ENCODE measurements around the gene GSKIP. TPM values are rescaled to one million over a fixed set of nuclear protein-coding genes. Genes with fewer than 3 reads are reported as not detected.

The GSKIP gene
- polyA plus RNA-seq, 1 of the 3 experiments (the other 2 are of a cell fraction), result 13.6 TPM

DNA sequence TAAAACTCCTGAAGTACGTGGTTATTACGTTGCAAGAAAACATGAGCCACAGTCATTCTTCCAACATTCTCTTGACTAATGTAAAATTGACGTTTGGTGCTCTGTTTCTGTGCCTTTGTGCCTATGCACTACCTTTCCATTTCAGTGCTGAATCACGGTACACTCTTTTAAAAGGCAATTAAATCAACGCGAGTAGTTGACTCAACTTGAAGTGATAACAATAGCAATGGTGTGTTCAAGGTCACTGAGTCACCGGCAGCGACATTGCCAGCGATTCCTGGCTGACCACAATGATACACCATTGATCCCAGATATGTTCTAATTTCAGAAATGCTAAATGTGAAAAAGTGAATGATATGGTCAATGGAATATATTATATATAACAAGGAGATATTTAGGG, 46.4 kb downstream of the GSKIP start:
- Histone ChIP-seq H3K4me2 (no peak overlapping the region), H4K20me1 (ENCODE audit: insufficient read depth) (no peaks in the 10 kb centered on the region), H2AFZ (ENCODE audit: low read depth) (no peak overlapping the region), H3K9me3 (no peaks in the 10 kb centered on the region), H3K79me2 (ENCODE audit: insufficient read depth) (no peaks in the 10 kb centered on the region), H3K9me2 (no peaks in the 10 kb centered on the region), H3F3A (replicated peaks; ENCODE audit: insufficient read depth) (no peaks in the 10 kb centered on the region), H3K9ac (no peak overlapping the region), H3K4me1 (ENCODE audit: control insufficient read depth in 1 of 2, insufficient read depth in 2 of 2, low read depth in 1 of 2, low read length in 1 of 2) (no peaks in the 10 kb centered on the region), H3K4me3 (ENCODE audit: low read depth in 2 of 2, low read length in 1 of 2) (no peak overlapping the region), H3K27me3 (ENCODE audit: insufficient read depth) (no peaks in the 10 kb centered on the region), H3K27ac (ENCODE audit: low read depth in 2 of 2, low read length in 1 of 2) (no peak overlapping the region), H3K36me3 (replicated peaks in 1 of 2; ENCODE audit: control insufficient read depth in 1 of 2, insufficient read depth in 2 of 2, low read length in 1 of 2) (no peaks in the 10 kb centered on the region)
- POLR2A ChIA-PET, result no interaction called here
- no peak for DNase-seq
- WGBS (ENCODE audit: low lambda C conversion rate), result 73% methylated on average over 9 of the region's 9 CpGs
- CTCF ChIA-PET, result interaction anchor here (1.0 to 2.1 kb wide), 4 partner anchors 17 to 309 kb away, joined by 3 to 7 read pairs (median 4); no protein-coding TSS in a partner anchor
- TF ChIP-seq YY1 (IDR thresholded peaks at IDR 0.05; ENCODE audit: low read depth), result no peak
- TF ChIP-seq, protein P1, sequence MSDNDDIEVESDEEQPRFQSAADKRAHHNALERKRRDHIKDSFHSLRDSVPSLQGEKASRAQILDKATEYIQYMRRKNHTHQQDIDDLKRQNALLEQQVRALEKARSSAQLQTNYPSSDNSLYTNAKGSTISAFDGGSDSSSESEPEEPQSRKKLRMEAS (IDR thresholded peaks at IDR 0.05; ENCODE audit: low read depth), result no peak
- TF ChIP-seq EP300 (IDR thresholded peaks at IDR 0.05; ENCODE audit: borderline replicate concordance in 1 of 2, low read depth in 1 of 2, low read length in 1 of 2), result no peak
- TF ChIP-seq JUND (IDR thresholded peaks at IDR 0.05), result no peak
- no peak for TF ChIP-seq SMC3 (IDR thresholded peaks at IDR 0.05; ENCODE audit: low read depth, low read length)
- TF ChIP-seq, protein P2, sequence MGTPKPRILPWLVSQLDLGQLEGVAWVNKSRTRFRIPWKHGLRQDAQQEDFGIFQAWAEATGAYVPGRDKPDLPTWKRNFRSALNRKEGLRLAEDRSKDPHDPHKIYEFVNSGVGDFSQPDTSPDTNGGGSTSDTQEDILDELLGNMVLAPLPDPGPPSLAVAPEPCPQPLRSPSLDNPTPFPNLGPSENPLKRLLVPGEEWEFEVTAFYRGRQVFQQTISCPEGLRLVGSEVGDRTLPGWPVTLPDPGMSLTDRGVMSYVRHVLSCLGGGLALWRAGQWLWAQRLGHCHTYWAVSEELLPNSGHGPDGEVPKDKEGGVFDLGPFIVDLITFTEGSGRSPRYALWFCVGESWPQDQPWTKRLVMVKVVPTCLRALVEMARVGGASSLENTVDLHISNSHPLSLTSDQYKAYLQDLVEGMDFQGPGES (IDR thresholded peaks at IDR 0.05; ENCODE audit: low read depth, low read length), result no peak
- TF ChIP-seq SIN3A (IDR thresholded peaks at IDR 0.05; ENCODE audit: borderline replicate concordance, low read depth, low read length), result no peak
- TF ChIP-seq NFIC (IDR thresholded peaks at IDR 0.05; ENCODE audit: borderline replicate concordance), result no peak
- no peak for TF ChIP-seq GATA2 (CRISPR knock-in tag; IDR thresholded peaks at IDR 0.05)
- TF ChIP-seq, protein P3, sequence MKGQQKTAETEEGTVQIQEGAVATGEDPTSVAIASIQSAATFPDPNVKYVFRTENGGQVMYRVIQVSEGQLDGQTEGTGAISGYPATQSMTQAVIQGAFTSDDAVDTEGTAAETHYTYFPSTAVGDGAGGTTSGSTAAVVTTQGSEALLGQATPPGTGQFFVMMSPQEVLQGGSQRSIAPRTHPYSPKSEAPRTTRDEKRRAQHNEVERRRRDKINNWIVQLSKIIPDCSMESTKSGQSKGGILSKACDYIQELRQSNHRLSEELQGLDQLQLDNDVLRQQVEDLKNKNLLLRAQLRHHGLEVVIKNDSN (IDR thresholded peaks at IDR 0.05; ENCODE audit: borderline replicate concordance, low read depth), result no peak
- TF ChIP-seq, protein P4, sequence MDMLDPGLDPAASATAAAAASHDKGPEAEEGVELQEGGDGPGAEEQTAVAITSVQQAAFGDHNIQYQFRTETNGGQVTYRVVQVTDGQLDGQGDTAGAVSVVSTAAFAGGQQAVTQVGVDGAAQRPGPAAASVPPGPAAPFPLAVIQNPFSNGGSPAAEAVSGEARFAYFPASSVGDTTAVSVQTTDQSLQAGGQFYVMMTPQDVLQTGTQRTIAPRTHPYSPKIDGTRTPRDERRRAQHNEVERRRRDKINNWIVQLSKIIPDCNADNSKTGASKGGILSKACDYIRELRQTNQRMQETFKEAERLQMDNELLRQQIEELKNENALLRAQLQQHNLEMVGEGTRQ (IDR thresholded peaks at IDR 0.05; ENCODE audit: borderline replicate concordance, low read depth, low read length), result no peak
- no peak for TF ChIP-seq RXRA (IDR thresholded peaks at IDR 0.05; ENCODE audit: borderline replicate concordance, low read depth)
- TF ChIP-seq CHD2 (IDR thresholded peaks at IDR 0.05; ENCODE audit: low read length, partially characterized antibody), result no peak
- TF ChIP-seq RFX5 (IDR thresholded peaks at IDR 0.05; ENCODE audit: low read length), result no peak
- no peak for TF ChIP-seq FOXJ3 (CRISPR knock-in tag; IDR thresholded peaks at IDR 0.05)

DNA sequence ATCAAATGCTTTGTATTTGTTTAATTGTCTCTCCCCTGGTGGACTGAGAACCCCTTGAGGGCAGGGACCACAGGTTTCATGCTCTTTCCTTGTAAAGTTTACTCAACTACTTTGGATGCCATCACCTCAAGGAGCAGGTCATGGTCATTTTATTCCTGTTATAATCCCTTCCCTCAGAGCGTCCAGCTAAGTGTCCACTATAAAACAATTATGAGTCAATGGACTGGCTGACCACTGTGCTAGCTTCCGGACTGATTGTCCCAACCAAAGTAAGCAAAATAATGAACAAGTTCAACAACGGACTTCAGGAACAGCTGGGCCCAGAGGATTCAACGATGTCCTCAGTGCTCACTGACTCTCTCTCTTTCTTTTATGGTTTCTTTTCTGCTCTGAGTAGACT, 46.8 kb downstream of the GSKIP start:
- ChIA-PET POLR2A (no interaction called here), CTCF (interaction anchor here (0.7 to 2.1 kb wide), 6 partner anchors 106 to 309 kb away, joined by 3 to 7 read pairs (median 4); no protein-coding TSS in a partner anchor)
- Histone ChIP-seq H3K27me3 (ENCODE audit: insufficient read depth) (no peaks in the 10 kb centered on the region), H3K4me3 (ENCODE audit: low read depth in 2 of 2, low read length in 1 of 2) (no peak overlapping the region), H4K20me1 (ENCODE audit: insufficient read depth) (no peaks in the 10 kb centered on the region), H3K9ac (no peak overlapping the region), H3K4me2 (no peak overlapping the region), H3F3A (replicated peaks; ENCODE audit: insufficient read depth) (no peaks in the 10 kb centered on the region), H3K79me2 (ENCODE audit: insufficient read depth) (no peaks in the 10 kb centered on the region), H3K27ac (ENCODE audit: low read depth in 2 of 2, low read length in 1 of 2) (no peak overlapping the region), H3K9me3 (no peaks in the 10 kb centered on the region), H3K9me2 (no peaks in the 10 kb centered on the region), H3K36me3 (replicated peaks in 1 of 2; ENCODE audit: control insufficient read depth in 1 of 2, insufficient read depth in 2 of 2, low read length in 1 of 2) (no peaks in the 10 kb centered on the region), H3K4me1 (ENCODE audit: control insufficient read depth in 1 of 2, insufficient read depth in 2 of 2, low read depth in 1 of 2, low read length in 1 of 2) (no peaks in the 10 kb centered on the region), H2AFZ (ENCODE audit: low read depth) (no peak overlapping the region)
- WGBS (ENCODE audit: low lambda C conversion rate), result 90% methylated on average over 4 of the region's 4 CpGs
- DNase-seq, result no peak
- TF ChIP-seq GABPA (IDR thresholded peaks at IDR 0.05; ENCODE audit: low read depth) (no peak), TAF1 (IDR thresholded peaks at IDR 0.05; ENCODE audit: borderline replicate concordance, low read depth, low read length) (no peak), FOSL2 (IDR thresholded peaks at IDR 0.05; ENCODE audit: borderline replicate concordance, low read depth) (no peak), RAD21 (IDR thresholded peaks at IDR 0.05; ENCODE audit: low read length) (no peak), YY1 (IDR thresholded peaks at IDR 0.05; ENCODE audit: low read depth) (no peak), RXRA (IDR thresholded peaks at IDR 0.05; ENCODE audit: borderline replicate concordance, low read depth) (no peak), EZH2phosphoT487 (IDR thresholded peaks at IDR 0.05; ENCODE audit: borderline replicate concordance, low read depth) (no peak), NFIC (IDR thresholded peaks at IDR 0.05; ENCODE audit: borderline replicate concordance) (no peak)
- TF ChIP-seq, protein P5, sequence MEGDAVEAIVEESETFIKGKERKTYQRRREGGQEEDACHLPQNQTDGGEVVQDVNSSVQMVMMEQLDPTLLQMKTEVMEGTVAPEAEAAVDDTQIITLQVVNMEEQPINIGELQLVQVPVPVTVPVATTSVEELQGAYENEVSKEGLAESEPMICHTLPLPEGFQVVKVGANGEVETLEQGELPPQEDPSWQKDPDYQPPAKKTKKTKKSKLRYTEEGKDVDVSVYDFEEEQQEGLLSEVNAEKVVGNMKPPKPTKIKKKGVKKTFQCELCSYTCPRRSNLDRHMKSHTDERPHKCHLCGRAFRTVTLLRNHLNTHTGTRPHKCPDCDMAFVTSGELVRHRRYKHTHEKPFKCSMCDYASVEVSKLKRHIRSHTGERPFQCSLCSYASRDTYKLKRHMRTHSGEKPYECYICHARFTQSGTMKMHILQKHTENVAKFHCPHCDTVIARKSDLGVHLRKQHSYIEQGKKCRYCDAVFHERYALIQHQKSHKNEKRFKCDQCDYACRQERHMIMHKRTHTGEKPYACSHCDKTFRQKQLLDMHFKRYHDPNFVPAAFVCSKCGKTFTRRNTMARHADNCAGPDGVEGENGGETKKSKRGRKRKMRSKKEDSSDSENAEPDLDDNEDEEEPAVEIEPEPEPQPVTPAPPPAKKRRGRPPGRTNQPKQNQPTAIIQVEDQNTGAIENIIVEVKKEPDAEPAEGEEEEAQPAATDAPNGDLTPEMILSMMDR (IDR thresholded peaks at IDR 0.05), result no peak
- TF ChIP-seq, protein P6, sequence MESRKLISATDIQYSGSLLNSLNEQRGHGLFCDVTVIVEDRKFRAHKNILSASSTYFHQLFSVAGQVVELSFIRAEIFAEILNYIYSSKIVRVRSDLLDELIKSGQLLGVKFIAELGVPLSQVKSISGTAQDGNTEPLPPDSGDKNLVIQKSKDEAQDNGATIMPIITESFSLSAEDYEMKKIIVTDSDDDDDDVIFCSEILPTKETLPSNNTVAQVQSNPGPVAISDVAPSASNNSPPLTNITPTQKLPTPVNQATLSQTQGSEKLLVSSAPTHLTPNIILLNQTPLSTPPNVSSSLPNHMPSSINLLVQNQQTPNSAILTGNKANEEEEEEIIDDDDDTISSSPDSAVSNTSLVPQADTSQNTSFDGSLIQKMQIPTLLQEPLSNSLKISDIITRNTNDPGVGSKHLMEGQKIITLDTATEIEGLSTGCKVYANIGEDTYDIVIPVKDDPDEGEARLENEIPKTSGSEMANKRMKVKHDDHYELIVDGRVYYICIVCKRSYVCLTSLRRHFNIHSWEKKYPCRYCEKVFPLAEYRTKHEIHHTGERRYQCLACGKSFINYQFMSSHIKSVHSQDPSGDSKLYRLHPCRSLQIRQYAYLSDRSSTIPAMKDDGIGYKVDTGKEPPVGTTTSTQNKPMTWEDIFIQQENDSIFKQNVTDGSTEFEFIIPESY (IDR thresholded peaks at IDR 0.05; ENCODE audit: borderline replicate concordance, low read depth), result no peak
